ENCODE results near the gene STUM. TPM values are rescaled to one million over a fixed set of nuclear protein-coding genes. Genes with fewer than 3 reads are reported as not detected.

Gene STUM
- total RNA-seq, 1 donor from 2014 or later, result 0.83 TPM

GRCh38 chr1:226568975-226569741 is 20.6 kb downstream of the STUM start:
- no peak for TF ChIP-seq CTCF (IDR thresholded peaks at IDR 0.05)
- intact Hi-C loops (cut with DNase I), result no loop called here
- H3K36me3 ChIP-seq, result no peaks in the 10 kb centered on the region
- DNase-seq, result no peak
- no peaks in the 10 kb centered on the region for H3K4me1 ChIP-seq
- no peaks in the 10 kb centered on the region for H3K27me3 ChIP-seq (ENCODE audit: low read depth)
- no peak overlapping the region for H3K4me3 ChIP-seq
- no peak overlapping the region for H3K27ac ChIP-seq
- no peaks in the 10 kb centered on the region for H3K9me3 ChIP-seq
- ATAC-seq, result no peak

GRCh38 chr1:226569879-226570547 is 21.4 kb downstream of the STUM start:
- no peak for ATAC-seq
- Histone ChIP-seq H3K4me1 (no peaks in the 10 kb centered on the region), H3K27me3 (ENCODE audit: low read depth) (no peaks in the 10 kb centered on the region), H3K27ac (no peak overlapping the region), H3K9me3 (no peaks in the 10 kb centered on the region), H3K4me3 (no peak overlapping the region), H3K36me3 (no peaks in the 10 kb centered on the region)
- no peak for TF ChIP-seq CTCF (IDR thresholded peaks at IDR 0.05)
- DNase-seq, result no peak
- intact Hi-C loops (cut with DNase I), result no loop called here

- Histone ChIP-seq H3K4me3 (no peak overlapping the region), H3K36me3 (no peaks in the 10 kb centered on the region), H3K9me3 (no peaks in the 10 kb centered on the region), H3K4me1 (no peaks in the 10 kb centered on the region), H3K27ac (no peak overlapping the region), H3K27me3 (ENCODE audit: low read depth) (no peaks in the 10 kb centered on the region)
- no peak for DNase-seq
- ATAC-seq, result no peak
- intact Hi-C loops (cut with DNase I), result no loop called here
- TF ChIP-seq CTCF (IDR thresholded peaks at IDR 0.05), result no peak
These were observed 23.3 kb downstream of the STUM start for GRCh38 chr1:226571893-226572292.

GRCh38 chr1:226572325-226572726 is 23.8 kb downstream of the STUM start:
- Histone ChIP-seq H3K4me3 (no peak overlapping the region), H3K27me3 (ENCODE audit: low read depth) (no peaks in the 10 kb centered on the region), H3K9me3 (no peaks in the 10 kb centered on the region), H3K4me1 (no peaks in the 10 kb centered on the region), H3K36me3 (no peaks in the 10 kb centered on the region), H3K27ac (no peak overlapping the region)
- ATAC-seq (no peak), DNase-seq (no peak)
- intact Hi-C loops (cut with DNase I), result no loop called here
- no peak for TF ChIP-seq CTCF (IDR thresholded peaks at IDR 0.05)

GRCh38 chr1:226574044-226574443 is 25.5 kb downstream of the STUM start:
- intact Hi-C loops (cut with DNase I), result no loop called here
- TF ChIP-seq CTCF (IDR thresholded peaks at IDR 0.05), result no peak
- Histone ChIP-seq H3K4me3 (no peak overlapping the region), H3K4me1 (no peaks in the 10 kb centered on the region), H3K36me3 (no peaks in the 10 kb centered on the region), H3K27me3 (ENCODE audit: low read depth) (no peaks in the 10 kb centered on the region), H3K9me3 (no peaks in the 10 kb centered on the region), H3K27ac (no peak overlapping the region)
- DNase-seq (no peak), ATAC-seq (no peak)
